GM18511 (cell line): ENCODE data around the gene VIPR2.
"Not testable (repeated sequence)": the region's sequence is repeated elsewhere in the genome, so short reads cannot be mapped to it uniquely, and the experiment has no call there.

Source experiments
- ATAC-seq: cut with Tn5 transposase; IDR thresholded peaks from one replicate; pipeline ENCODE4 v1.9.1; 2021; ENCODE audit warnings: mild to moderate bottlenecking, moderate library complexity; ENCODE audit not compliant: unreplicated experiment

The VIPR2 gene

GRCh38 chr7:159105832-159106811 is 38.5 kb downstream of the VIPR2 start:
- no peak for ATAC-seq

GRCh38 chr7:159105066-159105780 is 39.4 kb downstream of the VIPR2 start:
- ATAC-seq = no peak

GRCh38 chr7:159104188-159104920 is 40.3 kb downstream of the VIPR2 start:
- no peak for ATAC-seq

GRCh38 chr7:159103382-159104187 is 41.1 kb downstream of the VIPR2 start:
- ATAC-seq = no peak

- no peak for ATAC-seq
Measured at GRCh38 chr7:159102681-159103381, 41.8 kb downstream of the VIPR2 start.

- not testable (repeated sequence) for ATAC-seq
Measured at GRCh38 chr7:159101661-159102091, 43.0 kb downstream of the VIPR2 start.

GRCh38 chr7:159101083-159101395 is 43.6 kb downstream of the VIPR2 start:
- not testable (repeated sequence) for ATAC-seq

- not testable (repeated sequence) for ATAC-seq
Measured at GRCh38 chr7:159100281-159101082, 44.2 kb downstream of the VIPR2 start.

- ATAC-seq = no peak
Measured at GRCh38 chr7:159099711-159100231, 44.9 kb downstream of the VIPR2 start.

GRCh38 chr7:159098811-159099655 is 45.6 kb downstream of the VIPR2 start:
- ATAC-seq = no peak

- ATAC-seq = no peak
Measured at GRCh38 chr7:159098424-159098786, 46.3 kb downstream of the VIPR2 start.

GRCh38 chr7:159097661-159098423 is 46.8 kb downstream of the VIPR2 start:
- no peak for ATAC-seq

GRCh38 chr7:159096736-159097581 is 47.7 kb downstream of the VIPR2 start:
- no peak for ATAC-seq

- no peak for ATAC-seq
Measured at GRCh38 chr7:159095979-159096411, 48.7 kb downstream of the VIPR2 start.

GRCh38 chr7:159094919-159095915 is 49.5 kb downstream of the VIPR2 start:
- no peak for ATAC-seq
